ENCODE data around the gene KIF25.

GRCh38 chr6:167996424-167997199 is 859 bp upstream of the KIF25 start:
- no peak for TF ChIP-seq POLR2AphosphoS5 (IDR thresholded peaks at IDR 0.05)
- TF ChIP-seq EP300 (IDR thresholded peaks at IDR 0.05) = no peak
- TF ChIP-seq, protein P1, sequence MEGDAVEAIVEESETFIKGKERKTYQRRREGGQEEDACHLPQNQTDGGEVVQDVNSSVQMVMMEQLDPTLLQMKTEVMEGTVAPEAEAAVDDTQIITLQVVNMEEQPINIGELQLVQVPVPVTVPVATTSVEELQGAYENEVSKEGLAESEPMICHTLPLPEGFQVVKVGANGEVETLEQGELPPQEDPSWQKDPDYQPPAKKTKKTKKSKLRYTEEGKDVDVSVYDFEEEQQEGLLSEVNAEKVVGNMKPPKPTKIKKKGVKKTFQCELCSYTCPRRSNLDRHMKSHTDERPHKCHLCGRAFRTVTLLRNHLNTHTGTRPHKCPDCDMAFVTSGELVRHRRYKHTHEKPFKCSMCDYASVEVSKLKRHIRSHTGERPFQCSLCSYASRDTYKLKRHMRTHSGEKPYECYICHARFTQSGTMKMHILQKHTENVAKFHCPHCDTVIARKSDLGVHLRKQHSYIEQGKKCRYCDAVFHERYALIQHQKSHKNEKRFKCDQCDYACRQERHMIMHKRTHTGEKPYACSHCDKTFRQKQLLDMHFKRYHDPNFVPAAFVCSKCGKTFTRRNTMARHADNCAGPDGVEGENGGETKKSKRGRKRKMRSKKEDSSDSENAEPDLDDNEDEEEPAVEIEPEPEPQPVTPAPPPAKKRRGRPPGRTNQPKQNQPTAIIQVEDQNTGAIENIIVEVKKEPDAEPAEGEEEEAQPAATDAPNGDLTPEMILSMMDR (IDR thresholded peaks at IDR 0.05) = no peak
